K562 (cell line): ENCODE results near the gene FTSJ1. TPM values are rescaled to one million over a fixed set of nuclear protein-coding genes. Genes with fewer than 3 reads are reported as not detected.

Experiments used
- ASH1L ChIP-seq: fragments of 450-650 bp; IDR thresholded peaks from 2 replicates; pipeline ENCODE4 v1.6.1; 2018; ENCODE audit warnings: borderline replicate concordance, mild to moderate bottlenecking, low read depth; ENCODE audit not compliant: partially characterized antibody
- TEAD1 ChIP-seq, 2 experiments: fragments of 450-650 bp in 1 of 2; sonication (generic) in 1 of 2; formaldehyde crosslinking; IDR thresholded peaks; 2 replicates each; pipeline versions ENCODE4 v1.4.0 to v1.8.0; 2020 to 2022; ENCODE audit warnings: mild to moderate bottlenecking in 2 of 2, missing genetic modification reagents in 1 of 2
- polyA plus RNA-seq, 8 experiments: library from polyadenylated mRNA; depleted of rRNA in 4 of 8; stranded (reverse) in 5 of 8; unstranded in 3 of 8; fragments of >200 nt; fragmentation: Nextera tagmentation in 2 of 8; fragmentation: Illumina TruSeq in 1 of 8; extraction: Ambion mirVana in 2 of 8; extraction: Trizol in 1 of 8; gene quantifications; 2 replicates each; pipeline versions ENCODE4 v1.2.1 to v1.2.3, GENCODE V29; 2011 to 2014; ENCODE audit warnings: inconsistent platforms in 1 of 8, missing spikeins in 1 of 8
- total RNA-seq, 7 experiments: library from RNA; depleted of rRNA in 6 of 7; stranded (reverse); fragments of >200 nt in 6 of 7; fragmentation: Illumina TruSeq in 2 of 7; extraction: Trizol in 2 of 7; gene quantifications; 2 replicates each; pipeline versions ENCODE4 v1.2.1 to v1.2.3, GENCODE V29; 2011 to 2021; ENCODE audit warnings: low replicate concordance in 1 of 7
- TF ChIP-seq, protein P1 (sequence below), 2 experiments: fragments of 450-650 bp in 1 of 2; sonication (generic) in 1 of 2; formaldehyde crosslinking in 1 of 2; IDR thresholded peaks; 2 replicates each; pipeline versions ENCODE4 v1.7.1 to v1.9.0; 2016 to 2022; ENCODE audit warnings: inconsistent platforms in 1 of 2, mild to moderate bottlenecking in 1 of 2, missing genetic modification reagents in 1 of 2

Gene FTSJ1
- total and polyA plus RNA-seq, 9 of the 15 experiments (the other 6 are each of a cell fraction or from before 2014, with no cell fraction given), result 12.2 to 95.6 (median 71.6) TPM

DNA sequence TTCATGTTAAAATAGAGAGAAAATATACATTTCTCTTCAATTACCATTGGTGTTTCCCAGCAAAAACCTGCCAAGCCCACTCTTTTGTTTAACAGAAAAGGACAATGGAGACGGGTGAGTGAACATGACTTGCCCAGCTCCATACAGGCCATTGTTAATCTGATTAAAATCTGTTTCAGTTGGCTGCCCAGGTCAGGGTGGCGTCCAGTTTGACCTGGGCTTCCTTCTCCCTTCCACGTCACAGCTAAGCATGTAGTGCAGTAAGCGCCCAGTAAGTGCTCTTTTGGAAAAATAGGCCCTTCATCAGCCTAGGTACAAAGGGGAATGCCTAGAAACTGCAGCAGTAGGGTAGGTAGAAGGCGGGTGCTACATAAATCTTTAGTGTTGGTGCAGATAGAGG lies 31.2 kb downstream of the FTSJ1 start (continued):
- TF ChIP-seq ASH1L (no peak), TEAD1 (CRISPR knock-in tag; IDR thresholded peaks at IDR 0.05) (no peak)
- TF ChIP-seq, protein P1, sequence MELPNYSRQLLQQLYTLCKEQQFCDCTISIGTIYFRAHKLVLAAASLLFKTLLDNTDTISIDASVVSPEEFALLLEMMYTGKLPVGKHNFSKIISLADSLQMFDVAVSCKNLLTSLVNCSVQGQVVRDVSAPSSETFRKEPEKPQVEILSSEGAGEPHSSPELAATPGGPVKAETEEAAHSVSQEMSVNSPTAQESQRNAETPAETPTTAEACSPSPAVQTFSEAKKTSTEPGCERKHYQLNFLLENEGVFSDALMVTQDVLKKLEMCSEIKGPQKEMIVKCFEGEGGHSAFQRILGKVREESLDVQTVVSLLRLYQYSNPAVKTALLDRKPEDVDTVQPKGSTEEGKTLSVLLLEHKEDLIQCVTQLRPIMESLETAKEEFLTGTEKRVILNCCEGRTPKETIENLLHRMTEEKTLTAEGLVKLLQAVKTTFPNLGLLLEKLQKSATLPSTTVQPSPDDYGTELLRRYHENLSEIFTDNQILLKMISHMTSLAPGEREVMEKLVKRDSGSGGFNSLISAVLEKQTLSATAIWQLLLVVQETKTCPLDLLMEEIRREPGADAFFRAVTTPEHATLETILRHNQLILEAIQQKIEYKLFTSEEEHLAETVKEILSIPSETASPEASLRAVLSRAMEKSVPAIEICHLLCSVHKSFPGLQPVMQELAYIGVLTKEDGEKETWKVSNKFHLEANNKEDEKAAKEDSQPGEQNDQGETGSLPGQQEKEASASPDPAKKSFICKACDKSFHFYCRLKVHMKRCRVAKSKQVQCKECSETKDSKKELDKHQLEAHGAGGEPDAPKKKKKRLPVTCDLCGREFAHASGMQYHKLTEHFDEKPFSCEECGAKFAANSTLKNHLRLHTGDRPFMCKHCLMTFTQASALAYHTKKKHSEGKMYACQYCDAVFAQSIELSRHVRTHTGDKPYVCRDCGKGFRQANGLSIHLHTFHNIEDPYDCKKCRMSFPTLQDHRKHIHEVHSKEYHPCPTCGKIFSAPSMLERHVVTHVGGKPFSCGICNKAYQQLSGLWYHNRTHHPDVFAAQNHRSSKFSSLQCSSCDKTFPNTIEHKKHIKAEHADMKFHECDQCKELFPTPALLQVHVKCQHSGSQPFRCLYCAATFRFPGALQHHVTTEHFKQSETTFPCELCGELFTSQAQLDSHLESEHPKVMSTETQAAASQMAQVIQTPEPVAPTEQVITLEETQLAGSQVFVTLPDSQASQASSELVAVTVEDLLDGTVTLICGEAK (IDR thresholded peaks at IDR 0.05), result no peak
- TF ChIP-seq, protein P1 (CRISPR knock-in tag; IDR thresholded peaks at IDR 0.05), result no peak
